Left lung (tissue), 14 donors: Measurements from ENCODE around the gene CADM4. TPM values are rescaled to one million over a fixed set of nuclear protein-coding genes. Genes with fewer than 3 reads are reported as not detected.

ENCODE experiments used
- ATAC-seq: fragments of 200-7000 bp; cut with Tn5 transposase; one replicate; pipeline ENCODE4 v1.9.1; 2020; ENCODE audit warnings: moderate library complexity
- DNase-seq, 4 donors: peaks; one replicate each; pipeline ENCODE4 v3.0.0-alpha.2; 2013 to 2020
- H3K27ac ChIP-seq, 2 donors: fragments of 200-600 bp; sonication (generic) in 1 of 2; one replicate each; pipeline versions ENCODE4 v1.5.0 to v1.8.0; 2020 to 2021
- H3K27me3 ChIP-seq, 2 donors: fragments of 200-600 bp; sonication (generic) in 1 of 2; one replicate each; pipeline versions ENCODE4 v1.5.0 to v1.8.0; 2020 to 2021
- H3K36me3 ChIP-seq, 2 donors: fragments of 200-600 bp; sonication (generic) in 1 of 2; one replicate each; pipeline versions ENCODE4 v1.5.0 to v1.8.0; 2020 to 2021
- H3K4me1 ChIP-seq, 2 donors: fragments of 200-600 bp; one replicate each; pipeline ENCODE4 v1.8.0; 2021
- H3K4me3 ChIP-seq, 2 donors: fragments of 200-600 bp; sonication (generic) in 1 of 2; one replicate each; pipeline versions ENCODE4 v1.5.0 to v1.8.0; 2020 to 2021; ENCODE audit warnings: mild to moderate bottlenecking in 1 of 2
- H3K9me3 ChIP-seq, 2 donors: fragments of 200-600 bp; sonication (generic) in 1 of 2; one replicate each; pipeline versions ENCODE4 v1.5.0 to v1.8.0; 2020 to 2021
- CTCF ChIP-seq, 2 donors: fragments of 200-600 bp; sonication (generic) in 1 of 2; IDR thresholded peaks; one replicate each; pipeline versions ENCODE4 v1.5.0 to v1.8.0; 2021; ENCODE audit warnings: antibody characterized with exemption in 2 of 2
- intact Hi-C, 2 donors: fragments of 100-400 bp; cut with DNase I; formaldehyde crosslinking; loops; one replicate each; pipeline versions ENCODE4 v1.11.2 to v1.14.2; 2022
- long read RNA-seq, 12 donors: library from polyadenylated mRNA in 2 of 12; unstranded in 2 of 12; transcript quantifications; one replicate each; pipeline ENCODE4 v2.0.0 and lab custom pipeline, GENCODE V29; 2019 to 2026
- polyA plus RNA-seq, 6 donors: library from polyadenylated mRNA; unstranded; fragments of 120-200 nt; gene quantifications; one replicate each; pipeline ENCODE4 v1.2.1, GENCODE V29; 2013; ENCODE audit not compliant: insufficient read length in 6 of 6
- total RNA-seq, 2 donors: library from RNA; stranded (reverse); fragmentation: NEBNext Ultra II Directional; extraction: Animal tissue kit (Norgen Biotek cat#: 25700); gene quantifications; one replicate each; pipeline ENCODE4 v1.2.1, GENCODE V29; 2021
- donor health status: DM: no; HTN: yes; CAD: no.
- donor health status: DM: no; HTN: no; CAD: no.

CADM4 gene
- 10 to 100 TPM in 1 of 2 donors, 1 to 10 TPM in 1; 4.7 to 12.1 TPM for total RNA-seq
- polyA plus RNA-seq, result 10 to 100 TPM; 17.2 to 24.0 (median 21.2) TPM
- long read RNA-seq, donor 1, partial matches to known transcripts, result 0 of 3 reads
- long read RNA-seq, donor 1, other reads (novel, unspliced or antisense), result 0 of 3 reads
- long read RNA-seq, donor 2, transcript CADM4-201 (9 exons, 2,178 nt), result major isoform, 6 of 6 reads
- long read RNA-seq, donor 2, partial matches to known transcripts, result 0 of 6 reads
- long read RNA-seq, donor 2, other reads (novel, unspliced or antisense), result 0 of 6 reads
- long read RNA-seq, donor 3, transcript CADM4-201 (9 exons, 2,178 nt), result major isoform, 5 of 5 reads
- long read RNA-seq, donor 3, partial matches to known transcripts, result 0 of 5 reads
- long read RNA-seq, donor 3, other reads (novel, unspliced or antisense), result 0 of 5 reads
- long read RNA-seq, donor 4, partial matches to known transcripts, result 0 of 1 reads
- long read RNA-seq, donor 4, other reads (novel, unspliced or antisense), result 1 of 1 reads
- long read RNA-seq, donor 5, partial matches to known transcripts, result 0 of 3 reads
- long read RNA-seq, donor 5, other reads (novel, unspliced or antisense), result 0 of 3 reads
- long read RNA-seq, donor 6, transcript CADM4-201 (9 exons, 2,178 nt), result major isoform, 6 of 6 reads
- long read RNA-seq, donor 6, partial matches to known transcripts, result 0 of 6 reads
- long read RNA-seq, donor 6, other reads (novel, unspliced or antisense), result 0 of 6 reads
- long read RNA-seq, donor 7, transcript CADM4-201 (9 exons, 2,178 nt), result major isoform, 7 of 7 reads
- long read RNA-seq, donor 7, partial matches to known transcripts, result 0 of 7 reads
- long read RNA-seq, donor 7, other reads (novel, unspliced or antisense), result 0 of 7 reads
- long read RNA-seq, donor 8, transcript CADM4-201 (9 exons, 2,178 nt), result major isoform, 8 of 8 reads
- long read RNA-seq, donor 8, partial matches to known transcripts, result 0 of 8 reads
- long read RNA-seq, donor 8, other reads (novel, unspliced or antisense), result 0 of 8 reads
- long read RNA-seq, donor 9, result 0 reads
- long read RNA-seq, donor 10, partial matches to known transcripts, result 0 of 2 reads
- long read RNA-seq, donor 10, other reads (novel, unspliced or antisense), result 2 of 2 reads
- long read RNA-seq, donor 11, result 0 reads
- long read RNA-seq, donor 12, transcript CADM4-201 (9 exons, 2,178 nt), result major isoform, 5 of 5 reads
- long read RNA-seq, donor 12, partial matches to known transcripts, result 0 of 5 reads
- long read RNA-seq, donor 12, other reads (novel, unspliced or antisense), result 0 of 5 reads

- peak within 1 kb of the TSS; percentile 27 to 40 for H3K4me3 ChIP-seq
- no peaks in the 10 kb centered on the region for H3K36me3 ChIP-seq
- H3K27me3 ChIP-seq, result peaks cover 0 to 58% of the 10 kb centered on the region in 2 donors
- ATAC-seq (peak; percentile 90), DNase-seq (peak in 1 of 4 donors; percentile 81)
- H3K27ac ChIP-seq, result no peak within 1 kb of the TSS
- no peak for TF ChIP-seq CTCF (IDR thresholded peaks at IDR 0.05)
- H3K4me1 ChIP-seq, result peaks cover 7% of the 10 kb centered on the region in 2 donors
- intact Hi-C loops, result loop anchor here in 1 of 2 donors (10.0 kb wide), 1 partner anchor 85 kb away; no protein-coding TSS in a partner anchor
- no peaks in the 10 kb centered on the region for H3K9me3 ChIP-seq
These were observed at the start of gene CADM4 for GRCh38 chr19:43639519-43640423. Gene CADM4, minus strand, starts transcription at chr19:43639850. Its CDS starts 60 bp downstream, at chr19:43639790.

- TF ChIP-seq CTCF (IDR thresholded peaks at IDR 0.05), result no peak
- intact Hi-C loops, result no loop called here
- peaks cover 0 to 19% of the 10 kb centered on the region in 2 donors for H3K9me3 ChIP-seq
- peak overlapping the region in 1 of 2 donors; percentile 59 for H3K27ac ChIP-seq
- no peak overlapping the region for H3K4me3 ChIP-seq
- ATAC-seq (no peak), DNase-seq (peak in 1 of 4 donors; percentile 60)
- no peaks in the 10 kb centered on the region for H3K36me3 ChIP-seq
- peaks cover 0 to 38% of the 10 kb centered on the region in 2 donors for H3K4me1 ChIP-seq
- no peaks in the 10 kb centered on the region for H3K27me3 ChIP-seq
These were observed 48.5 kb upstream of the CADM4 start for GRCh38 chr19:43688059-43688701.

GRCh38 chr19:43687660-43687997 is 48.0 kb upstream of the CADM4 start:
- Histone ChIP-seq H3K9me3 (peaks cover 0 to 19% of the 10 kb centered on the region in 2 donors), H3K27ac (peak overlapping the region in 1 of 2 donors; percentile 59), H3K36me3 (no peaks in the 10 kb centered on the region), H3K27me3 (no peaks in the 10 kb centered on the region), H3K4me1 (peaks cover 0 to 43% of the 10 kb centered on the region in 2 donors), H3K4me3 (no peak overlapping the region)
- intact Hi-C loops, result no loop called here
- peak; percentile 29 for ATAC-seq
- DNase-seq, result no peak
- TF ChIP-seq CTCF (IDR thresholded peaks at IDR 0.05), result no peak

GRCh38 chr19:43684326-43684725 is 44.7 kb upstream of the CADM4 start:
- peaks cover 0 to 41% of the 10 kb centered on the region in 2 donors for H3K4me1 ChIP-seq
- ATAC-seq (no peak), DNase-seq (no peak)
- no peaks in the 10 kb centered on the region for H3K9me3 ChIP-seq
- no peaks in the 10 kb centered on the region for H3K36me3 ChIP-seq
- intact Hi-C loops, result no loop called here
- TF ChIP-seq CTCF (IDR thresholded peaks at IDR 0.05), result no peak
- no peak overlapping the region for H3K4me3 ChIP-seq
- peak overlapping the region in 1 of 2 donors; percentile 61 for H3K27ac ChIP-seq
- H3K27me3 ChIP-seq, result no peaks in the 10 kb centered on the region
